DND-41 (cell line): ENCODE measurements around the gene LTV1.

Experiments
- ATAC-seq: fragments of 200-7000 bp; cut with Tn5 transposase; 3 replicates; pipeline ENCODE4 v1.9.1; 2021; ENCODE audit warnings: low read depth; ENCODE audit not compliant: insufficient read depth
- DNase-seq: peaks from one replicate; pipeline ENCODE4 v3.0.0-alpha.2; 2020
- H2AFZ ChIP-seq: 2 replicates; pipeline ENCODE4 v1.6.0; 2012; ENCODE audit warnings: low read depth, low read length
- H3K27ac ChIP-seq: 2 replicates; pipeline ENCODE4 v1.5.1; 2012; ENCODE audit warnings: low read length, inconsistent platforms
- H3K27me3 ChIP-seq: fragments of 200-600 bp; sonication (generic); 2 replicates; pipeline ENCODE4 v1.6.0; 2012; ENCODE audit warnings: low read length, mild to moderate bottlenecking, inconsistent platforms; ENCODE audit not compliant: insufficient read depth, poor library complexity
- H3K36me3 ChIP-seq: 2 replicates; pipeline ENCODE4 v1.5.1; 2012; ENCODE audit warnings: low read length, inconsistent platforms; ENCODE audit not compliant: insufficient read depth
- H3K4me1 ChIP-seq: 2 replicates; pipeline ENCODE4 v1.5.1; 2012; ENCODE audit warnings: mild to moderate bottlenecking, low read length; ENCODE audit not compliant: insufficient read depth
- H3K4me2 ChIP-seq: 2 replicates; pipeline ENCODE4 v1.6.0; 2012; ENCODE audit warnings: mild to moderate bottlenecking, moderate library complexity, low read length, inconsistent platforms; ENCODE audit not compliant: insufficient read depth
- H3K4me3 ChIP-seq, 2 experiments: fragments of 200-600 bp in 1 of 2; shearing (Covaris generic) in 1 of 2; 2 replicates each; pipeline ENCODE4 v1.5.1; 2012 to 2016; ENCODE audit warnings: inconsistent platforms in 2 of 2, low read length in 2 of 2, mild to moderate bottlenecking in 2 of 2, low read depth in 1 of 2, moderate library complexity in 1 of 2
- H3K79me2 ChIP-seq: 2 replicates; pipeline ENCODE4 v1.6.0; 2012; ENCODE audit warnings: low read length, inconsistent platforms; ENCODE audit not compliant: insufficient read depth
- H3K9ac ChIP-seq: 2 replicates; pipeline ENCODE4 v1.6.0; 2012; ENCODE audit warnings: low read depth, mild to moderate bottlenecking, inconsistent platforms, low read length, moderate library complexity
- H3K9me3 ChIP-seq: 2 replicates; pipeline ENCODE4 v1.5.1; 2012; ENCODE audit warnings: low read length, moderate library complexity, mild to moderate bottlenecking, inconsistent platforms; ENCODE audit not compliant: insufficient read depth, severe bottlenecking
- H4K20me1 ChIP-seq: 2 replicates; pipeline ENCODE4 v1.6.0; 2012; ENCODE audit warnings: low read length; ENCODE audit not compliant: insufficient read depth
- EZH2 ChIP-seq: IDR thresholded peaks from 3 replicates; pipeline ENCODE4 v1.6.1; 2012; ENCODE audit warnings: borderline replicate concordance, low read depth, mild to moderate bottlenecking, moderate library complexity, low read length, inconsistent platforms; ENCODE audit not compliant: severe bottlenecking
- TF ChIP-seq, protein P1 (sequence below): IDR thresholded peaks from 2 replicates; pipeline ENCODE4 v1.5.1; 2012; ENCODE audit warnings: borderline replicate concordance, low read length, moderate library complexity, mild to moderate bottlenecking; ENCODE audit not compliant: poor library complexity, severe bottlenecking; ENCODE audit errors: extremely low read depth

Gene LTV1

DNA sequence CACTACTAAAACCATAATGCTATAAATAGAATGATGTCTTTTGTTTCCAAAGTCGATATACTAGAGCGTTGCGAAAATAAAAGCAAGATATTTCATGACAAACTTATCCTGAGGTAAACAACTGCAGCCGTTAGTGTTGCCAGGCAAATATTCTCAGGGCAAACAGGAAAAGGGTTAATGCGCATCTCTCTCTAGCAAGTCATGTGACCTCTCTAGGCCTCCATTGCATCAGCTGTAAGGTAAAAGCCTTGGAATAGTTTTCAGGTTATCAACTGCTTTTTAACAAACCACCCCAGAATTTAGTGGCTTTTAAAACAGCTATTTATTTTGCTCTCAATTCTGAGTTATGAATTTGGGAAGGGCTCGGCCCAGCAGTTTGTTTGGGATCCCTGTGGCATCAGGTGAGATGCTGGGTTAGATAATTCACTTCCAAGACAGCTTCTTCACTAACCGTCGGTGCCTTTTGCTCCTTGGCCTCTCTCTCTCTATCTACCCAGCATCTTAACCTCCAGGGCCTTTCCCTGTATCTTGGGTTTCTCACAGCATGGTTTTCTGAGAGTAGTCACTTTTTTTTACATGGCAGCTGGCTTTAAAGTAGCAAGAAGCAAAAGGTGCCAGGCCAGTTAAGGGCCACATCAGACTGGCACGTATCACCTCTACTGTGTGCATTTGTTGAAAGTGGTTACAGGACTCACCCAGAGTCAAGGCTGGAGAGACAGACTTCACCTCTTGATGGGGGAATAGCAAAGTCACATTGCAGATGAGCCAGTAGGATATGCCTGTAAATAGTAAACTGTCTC, 39.2 kb upstream of the LTV1 start:
- H3K36me3 ChIP-seq = no peaks in the 10 kb centered on the region
- no peak overlapping the region for H2AFZ ChIP-seq
- no peak overlapping the region for H3K4me2 ChIP-seq
- no peaks in the 10 kb centered on the region for H3K4me1 ChIP-seq
- ATAC-seq (no peak), DNase-seq (no peak)
- H3K27me3 ChIP-seq = no peaks in the 10 kb centered on the region
- TF ChIP-seq, protein P1, sequence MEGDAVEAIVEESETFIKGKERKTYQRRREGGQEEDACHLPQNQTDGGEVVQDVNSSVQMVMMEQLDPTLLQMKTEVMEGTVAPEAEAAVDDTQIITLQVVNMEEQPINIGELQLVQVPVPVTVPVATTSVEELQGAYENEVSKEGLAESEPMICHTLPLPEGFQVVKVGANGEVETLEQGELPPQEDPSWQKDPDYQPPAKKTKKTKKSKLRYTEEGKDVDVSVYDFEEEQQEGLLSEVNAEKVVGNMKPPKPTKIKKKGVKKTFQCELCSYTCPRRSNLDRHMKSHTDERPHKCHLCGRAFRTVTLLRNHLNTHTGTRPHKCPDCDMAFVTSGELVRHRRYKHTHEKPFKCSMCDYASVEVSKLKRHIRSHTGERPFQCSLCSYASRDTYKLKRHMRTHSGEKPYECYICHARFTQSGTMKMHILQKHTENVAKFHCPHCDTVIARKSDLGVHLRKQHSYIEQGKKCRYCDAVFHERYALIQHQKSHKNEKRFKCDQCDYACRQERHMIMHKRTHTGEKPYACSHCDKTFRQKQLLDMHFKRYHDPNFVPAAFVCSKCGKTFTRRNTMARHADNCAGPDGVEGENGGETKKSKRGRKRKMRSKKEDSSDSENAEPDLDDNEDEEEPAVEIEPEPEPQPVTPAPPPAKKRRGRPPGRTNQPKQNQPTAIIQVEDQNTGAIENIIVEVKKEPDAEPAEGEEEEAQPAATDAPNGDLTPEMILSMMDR = no peak
- no peak for TF ChIP-seq EZH2
- H3K4me3 ChIP-seq = no peak overlapping the region
- H3K9ac ChIP-seq = no peak overlapping the region
- H4K20me1 ChIP-seq = no peaks in the 10 kb centered on the region
- no peaks in the 10 kb centered on the region for H3K9me3 ChIP-seq
- H3K79me2 ChIP-seq = no peaks in the 10 kb centered on the region
- H3K27ac ChIP-seq = no peak overlapping the region

DNA sequence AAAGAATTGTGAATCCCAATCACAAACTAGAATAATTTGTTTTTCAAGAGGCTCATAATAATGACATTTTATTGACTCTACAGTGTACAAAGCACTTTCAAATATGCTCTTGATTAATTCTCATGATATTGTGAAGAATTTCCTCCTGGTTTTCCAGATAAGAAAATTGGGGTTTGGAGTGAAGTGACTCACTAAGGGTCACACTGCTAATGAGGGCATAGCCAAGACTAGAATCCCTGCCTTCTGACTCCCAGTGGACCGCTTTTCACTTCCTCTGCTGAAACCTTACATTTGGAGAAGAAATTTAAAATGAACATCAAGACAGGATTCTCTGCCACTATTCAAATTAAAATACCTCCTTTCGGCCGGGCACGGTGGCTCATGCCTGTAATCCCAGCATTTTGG, 38.3 kb upstream of the LTV1 start:
- Histone ChIP-seq H3K9me3 (no peaks in the 10 kb centered on the region), H3K79me2 (no peaks in the 10 kb centered on the region), H3K9ac (no peak overlapping the region), H2AFZ (no peak overlapping the region), H3K4me2 (no peak overlapping the region), H3K4me3 (no peak overlapping the region), H4K20me1 (no peaks in the 10 kb centered on the region), H3K27me3 (no peaks in the 10 kb centered on the region), H3K27ac (no peak overlapping the region), H3K4me1 (no peaks in the 10 kb centered on the region), H3K36me3 (no peaks in the 10 kb centered on the region)
- no peak for ATAC-seq
- TF ChIP-seq, protein P1 = no peak
- no peak for TF ChIP-seq EZH2
- no peak for DNase-seq

DNA sequence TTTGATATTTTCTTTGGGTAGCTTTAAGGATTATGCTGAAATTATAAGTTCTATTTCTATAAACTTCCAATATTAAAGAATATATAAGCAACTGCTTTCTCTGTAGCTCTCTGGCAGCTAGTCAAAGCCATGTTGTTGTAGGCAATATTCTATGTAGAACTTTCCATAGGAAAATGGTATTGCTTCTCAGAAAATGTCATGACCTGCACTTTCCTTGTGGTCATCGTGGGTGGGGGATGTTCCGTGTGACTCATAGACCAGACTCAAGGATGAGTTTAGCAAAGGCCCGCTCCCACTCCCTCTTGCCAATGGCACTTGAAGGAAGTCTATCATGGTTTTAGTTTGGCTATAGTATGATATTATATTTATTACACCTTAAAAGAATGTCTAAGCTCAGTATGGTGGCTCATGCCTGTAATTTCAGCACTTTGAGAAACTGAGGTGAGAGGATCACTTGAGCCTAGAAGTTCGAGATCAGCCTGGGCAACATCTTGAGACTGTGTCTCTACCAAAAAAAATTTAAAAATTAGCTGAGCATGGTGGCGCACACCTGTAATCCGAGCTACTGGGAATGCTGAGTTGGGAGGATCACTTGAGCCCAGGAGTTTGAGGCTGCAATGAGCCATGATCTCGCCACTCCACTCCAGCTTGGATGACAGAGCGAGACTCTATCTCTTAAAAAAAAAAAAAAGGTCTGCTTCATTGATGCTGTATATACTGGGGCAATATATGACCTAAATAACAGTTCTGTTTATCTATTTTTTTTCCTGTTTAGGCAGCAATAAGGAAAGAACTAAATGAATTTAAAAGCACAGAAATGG, 36.6 kb upstream of the LTV1 start:
- Histone ChIP-seq H3K9ac (no peak overlapping the region), H3K9me3 (no peaks in the 10 kb centered on the region), H2AFZ (no peak overlapping the region), H3K4me3 (no peak overlapping the region), H4K20me1 (no peaks in the 10 kb centered on the region), H3K4me2 (no peak overlapping the region), H3K4me1 (no peaks in the 10 kb centered on the region), H3K36me3 (no peaks in the 10 kb centered on the region), H3K79me2 (no peaks in the 10 kb centered on the region), H3K27ac (no peak overlapping the region), H3K27me3 (no peaks in the 10 kb centered on the region)
- ATAC-seq (no peak), DNase-seq (no peak)
- TF ChIP-seq, protein P1 = no peak
